IMR-90 (cell line): ENCODE measurements around the gene TBP. TPM values are rescaled to one million over a fixed set of nuclear protein-coding genes. Genes with fewer than 3 reads are reported as not detected.

Source experiments
- ATAC-seq: fragments of 200-7000 bp; cut with Tn5 transposase; 2 replicates; pipeline ENCODE4 v1.9.1; 2020; ENCODE audit warnings: low read depth, mild to moderate bottlenecking, moderate library complexity
- Bru-seq: library from RNA; stranded (reverse); fragments of 400-500 nt; gene quantifications from one replicate; lab custom pipeline; 2021; lab: Mats Ljungman, UMichigan
- BruChase-seq, 2 experiments: library from RNA; stranded (reverse); fragments of 400-500 nt; gene quantifications; one replicate each; lab custom pipeline; 2021; lab: Mats Ljungman, UMichigan
- BruUV-seq: library from RNA; stranded (reverse); fragments of 400-500 nt; replicated peaks from 2 replicates; lab custom pipeline; 2021; lab: Mats Ljungman, UMichigan
- CTCF ChIA-PET: fragments of 300-600 bp; formaldehyde crosslinking; extraction: SDS; loops from one replicate; lab custom pipeline; 2021; ENCODE audit warnings: antibody characterized with exemption; lab: Yijun Ruan, JAX
- POLR2A ChIA-PET: fragments of 300-600 bp; sonication (Branson Sonifier 250); formaldehyde crosslinking; loops from one replicate; lab custom pipeline; 2022; ENCODE audit warnings: antibody characterized with exemption; ENCODE audit not compliant: unreplicated experiment; lab: Charles Lee
- DNase-seq: peaks from one replicate; pipeline ENCODE4 v3.0.0; 2013
- H2AFZ ChIP-seq: replicated peaks from 2 replicates; pipeline ENCODE3; 2013; ENCODE audit warnings: low read length, mild to moderate bottlenecking; ENCODE audit not compliant: poor library complexity
- H2AK5ac ChIP-seq: 2 replicates; pipeline ENCODE4 v1.6.1; 2013; ENCODE audit warnings: low read depth, low read length, inconsistent platforms
- H2AK9ac ChIP-seq: replicated peaks from 2 replicates; pipeline ENCODE3; 2013; ENCODE audit warnings: mild to moderate bottlenecking, low read depth, low read length, moderate library complexity; ENCODE audit not compliant: poor library complexity
- H2BK120ac ChIP-seq: 2 replicates; pipeline ENCODE4 v1.6.1; 2013; ENCODE audit warnings: low read depth, low read length, inconsistent platforms
- H2BK15ac ChIP-seq: 3 replicates; pipeline ENCODE4 v1.6.1; 2013; ENCODE audit warnings: low read depth, low read length, inconsistent platforms
- H2BK20ac ChIP-seq: 2 replicates; pipeline ENCODE4 v1.6.1; 2013; ENCODE audit warnings: low read depth, mild to moderate bottlenecking, inconsistent platforms, low read length, moderate library complexity
- H2BK5ac ChIP-seq: 2 replicates; pipeline ENCODE4 v1.6.1; 2013; ENCODE audit warnings: mild to moderate bottlenecking, low read depth, low read length, inconsistent platforms; ENCODE audit not compliant: poor library complexity, severe bottlenecking
- H3K14ac ChIP-seq: replicated peaks from 2 replicates; pipeline ENCODE4 v1.6.1; 2013; ENCODE audit warnings: low read depth, low read length, inconsistent platforms
- H3K18ac ChIP-seq: 2 replicates; pipeline ENCODE4 v1.6.1; 2013; ENCODE audit warnings: low read depth, low read length, control low read depth
- H3K23ac ChIP-seq: 2 replicates; pipeline ENCODE4 v1.6.1; 2013; ENCODE audit warnings: low read depth, low read length, inconsistent platforms
- H3K27ac ChIP-seq: 2 replicates; pipeline ENCODE4 v1.5.1; 2013; ENCODE audit warnings: mild to moderate bottlenecking, control low read depth, low read length; ENCODE audit not compliant: insufficient read depth
- H3K27me3 ChIP-seq: 2 replicates; pipeline ENCODE4 v1.6.1; 2013; ENCODE audit warnings: low read length; ENCODE audit not compliant: control insufficient read depth, insufficient read depth
- H3K36me3 ChIP-seq: 2 replicates; pipeline ENCODE4 v1.6.1; 2013; ENCODE audit warnings: low read length, mixed read lengths; ENCODE audit not compliant: control insufficient read depth, insufficient read depth
- H3K4ac ChIP-seq: 2 replicates; pipeline ENCODE4 v1.6.1; 2013; ENCODE audit warnings: low read depth, low read length, inconsistent platforms
- H3K4me1 ChIP-seq: 2 replicates; pipeline ENCODE4 v1.6.1; 2013; ENCODE audit warnings: low read length, mixed read lengths; ENCODE audit not compliant: control insufficient read depth, insufficient read depth
- H3K4me2 ChIP-seq: 2 replicates; pipeline ENCODE4 v1.6.1; 2013; ENCODE audit warnings: low read depth, mild to moderate bottlenecking, control low read depth, low read length, moderate library complexity
- H3K4me3 ChIP-seq: 2 replicates; pipeline ENCODE4 v1.5.1; 2013; ENCODE audit warnings: low read depth, mild to moderate bottlenecking, control low read depth, low read length, moderate library complexity; ENCODE audit not compliant: insufficient read depth
- H3K56ac ChIP-seq: 2 replicates; pipeline ENCODE4 v1.6.1; 2013; ENCODE audit warnings: low read length, inconsistent platforms; ENCODE audit not compliant: insufficient read depth; ENCODE audit errors: extremely low read depth
- H3K79me1 ChIP-seq, 2 experiments: 2 replicates each; pipeline ENCODE4 v1.6.1; 2013; ENCODE audit warnings: low read length in 2 of 2, inconsistent platforms in 1 of 2, low read depth in 1 of 2
- H3K9ac ChIP-seq: 2 replicates; pipeline ENCODE4 v1.6.1; 2013; ENCODE audit warnings: low read depth, low read length, control low read depth
- H3K9me1 ChIP-seq: 2 replicates; pipeline ENCODE4 v1.6.1; 2013; ENCODE audit warnings: low read length, inconsistent platforms; ENCODE audit not compliant: insufficient read depth
- H3K9me3 ChIP-seq: 2 replicates; pipeline ENCODE4 v1.6.1; 2013; ENCODE audit warnings: low read length; ENCODE audit not compliant: control insufficient read depth, insufficient read depth
- H4K20me1 ChIP-seq: 2 replicates; pipeline ENCODE4 v1.6.1; 2013; ENCODE audit warnings: low read length, inconsistent platforms; ENCODE audit not compliant: insufficient read depth
- H4K5ac ChIP-seq: 2 replicates; pipeline ENCODE4 v1.6.1; 2013; ENCODE audit warnings: mild to moderate bottlenecking, low read depth, low read length, control low read depth
- H4K8ac ChIP-seq, 2 experiments: 2 replicates each; pipeline ENCODE4 v1.6.1; 2013; ENCODE audit warnings: low read depth in 2 of 2, low read length in 2 of 2, control low read depth in 1 of 2, inconsistent platforms in 1 of 2
- H4K91ac ChIP-seq: 2 replicates; pipeline ENCODE4 v1.6.1; 2013; ENCODE audit warnings: low read depth, low read length, inconsistent platforms; ENCODE audit not compliant: insufficient read depth
- BHLHE40 ChIP-seq: fragments of 150-350 bp; IDR thresholded peaks from 2 replicates; pipeline ENCODE4 v1.6.1; 2016; ENCODE audit warnings: mild to moderate bottlenecking, low read depth, low read length
- CEBPB ChIP-seq: IDR thresholded peaks from 2 replicates; pipeline ENCODE4 v1.6.1; 2012; ENCODE audit warnings: low read depth, low read length, improper control_type of control experiment
- CHD1 ChIP-seq: IDR thresholded peaks from 2 replicates; pipeline ENCODE4 v1.6.1; 2012; ENCODE audit warnings: low read depth, low read length, improper control_type of control experiment
- FOS ChIP-seq: fragments of 150-350 bp; IDR thresholded peaks from 2 replicates; pipeline ENCODE4 v1.6.1; 2016; ENCODE audit warnings: low read depth, low read length
- MAZ ChIP-seq: IDR thresholded peaks from 2 replicates; pipeline ENCODE4 v1.6.1; 2012; ENCODE audit warnings: low read depth, mild to moderate bottlenecking, low read length, improper control_type of control experiment, moderate library complexity, borderline replicate concordance
- MXI1 ChIP-seq: IDR thresholded peaks from 2 replicates; pipeline ENCODE4 v1.6.1; 2012; ENCODE audit warnings: low read depth, mild to moderate bottlenecking, low read length, moderate library complexity, borderline replicate concordance
- NFE2L2 ChIP-seq: fragments of 150-350 bp; IDR thresholded peaks from 2 replicates; pipeline ENCODE4 v1.6.1; 2016; ENCODE audit warnings: low read depth, mild to moderate bottlenecking, low read length
- POLR2A ChIP-seq: IDR thresholded peaks from 2 replicates; pipeline ENCODE4 v1.6.1; 2012; ENCODE audit warnings: mild to moderate bottlenecking, low read depth, low read length
- RCOR1 ChIP-seq: IDR thresholded peaks from 2 replicates; pipeline ENCODE4 v1.6.1; 2012; ENCODE audit warnings: mild to moderate bottlenecking, low read length, improper control_type of control experiment; ENCODE audit not compliant: insufficient replicate concordance
- RFX5 ChIP-seq: IDR thresholded peaks from 2 replicates; pipeline ENCODE4 v1.8.0; 2012; ENCODE audit warnings: low read depth, mild to moderate bottlenecking, low read length, moderate library complexity
- SMC3 ChIP-seq: fragments of 150-350 bp; IDR thresholded peaks from 2 replicates; pipeline ENCODE4 v1.6.1; 2016; ENCODE audit warnings: low read depth, mild to moderate bottlenecking, antibody characterized with exemption, low read length, moderate library complexity
- WGBS, 2 experiments: methylation state at CpG; one replicate each; pipeline versions ENCODE4 v1.1.5 to v1.1.7; 2013; ENCODE audit warnings: missing lambda C conversion rate in 2 of 2; ENCODE audit not compliant: insufficient read length in 1 of 2; ENCODE audit errors: extremely low coverage in 2 of 2; 5-methylcytosine and 5-hydroxymethylcytosine counted together
- dilution Hi-C: fragments of 300-500 bp; cut with HindIII; formaldehyde crosslinking; loops from one replicate; pipeline ENCODE4 v1.14.3; 2018; ENCODE audit warnings: low sequenced_read_pairs; ENCODE audit not compliant: unreplicated experiment
- in situ Hi-C: fragments of 300-500 bp; cut with MboI; formaldehyde crosslinking; loops from 3 replicates; pipeline ENCODE4 v1.14.3; 2019; ENCODE audit warnings: low sequenced_read_pairs, inconsistent platforms, mixed read lengths
- intact Hi-C: fragments of 100-400 bp; cut with micrococcal nuclease; formaldehyde crosslinking; loops from 2 replicates; pipeline ENCODE4 v1.10.0; 2022
- long read RNA-seq: library from polyadenylated mRNA; unstranded; transcript quantifications from one replicate; pipeline ENCODE4 v2.0.0, GENCODE V29; 2021; ENCODE audit not compliant: unreplicated experiment
- polyA plus RNA-seq, 3 experiments: library from polyadenylated mRNA; depleted of rRNA; stranded (reverse); fragments of >200 nt; gene quantifications; 2 replicates each; pipeline ENCODE4 v1.2.3, GENCODE V29; 2012; ENCODE audit warnings: low replicate concordance in 1 of 3
- total RNA-seq: library from RNA; depleted of rRNA; stranded (reverse); fragments of >200 nt; gene quantifications from 2 replicates; pipeline ENCODE4 v1.2.3, GENCODE V29; 2012; rRNA removed
- TF ChIP-seq, protein P1 (sequence below): conservative IDR thresholded peaks from 2 replicates; pipeline ENCODE4 v1.5.1; 2012; ENCODE audit warnings: mild to moderate bottlenecking, low read depth, low read length, improper control_type of control experiment
- TF ChIP-seq, protein P2 (sequence below): fragments of 150-350 bp; IDR thresholded peaks from 2 replicates; pipeline ENCODE4 v1.6.1; 2016; ENCODE audit warnings: low read depth, mild to moderate bottlenecking, low read length, moderate library complexity, borderline replicate concordance

TBP gene
- total RNA-seq: 8.8 and 12.2 TPM in 2 replicates
- polyA plus RNA-seq (2012; rRNA removed): 11.9 and 12.5 TPM in 2 replicates
- polyA plus RNA-seq (2012; cell fraction: cytosol; rRNA removed): 21.1 and 33.4 TPM in 2 replicates
- polyA plus RNA-seq (2012; cell fraction: nucleus; rRNA removed; ENCODE audit: low replicate concordance): 67.2 and 70.9 TPM in 2 replicates
- Bru-seq, nascent RNA: percentile 80 among the genes with signal in this experiment
- BruChase-seq, experiment 1, labeled RNA remaining after a 6-hour chase: percentile 61 among the genes with signal in this experiment
- percentile 64 among the genes with signal in this experiment for BruChase-seq, experiment 2, labeled RNA remaining after a 2-hour chase
- long read RNA-seq, transcript TBP-201 (8 exons, 1,861 nt): major isoform, 5 of 10 reads
- long read RNA-seq, partial matches to known transcripts: 1 of 10 reads
- long read RNA-seq, other reads (novel, unspliced or antisense): 1 of 10 reads

DNA sequence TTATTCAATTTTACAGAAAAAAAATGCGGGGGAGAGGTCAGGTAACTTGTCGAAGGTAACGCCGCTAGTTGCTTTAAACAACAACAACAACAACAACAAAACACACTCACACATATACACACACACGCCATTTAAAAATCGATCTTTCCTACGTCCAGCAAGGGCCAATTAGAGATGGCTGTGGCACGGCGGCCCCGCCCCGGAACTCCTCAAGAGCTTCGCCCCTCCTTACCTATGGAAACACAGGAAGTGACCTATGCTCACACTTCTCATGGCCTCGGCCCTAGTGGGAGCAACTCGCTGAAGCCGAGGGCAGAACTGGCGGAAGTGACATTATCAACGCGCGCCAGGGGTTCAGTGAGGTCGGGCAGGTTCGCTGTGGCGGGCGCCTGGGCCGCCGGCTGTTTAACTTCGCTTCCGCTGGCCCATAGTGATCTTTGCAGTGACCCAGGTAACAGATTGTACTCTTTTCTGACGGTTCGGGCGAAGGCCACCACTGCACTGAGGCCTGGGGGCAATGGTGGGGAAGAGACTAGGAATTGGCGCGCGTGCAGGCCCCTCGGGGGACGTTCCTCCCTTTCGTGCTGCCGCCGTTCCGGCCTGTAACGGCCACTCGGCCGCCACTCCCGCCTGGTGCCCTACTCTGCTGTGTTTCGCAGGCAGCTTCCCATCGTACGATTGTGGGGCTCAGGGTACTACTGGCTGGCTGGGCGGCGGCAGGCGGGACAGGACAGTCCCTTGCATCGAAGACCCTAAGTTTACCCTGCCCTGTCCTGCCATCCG lies at the start of gene TBP:
Gene TBP, plus strand, starts transcription at position 357 of the 783 bp plus-strand sequence. CDS start 2,661 bp downstream, outside the sequence.
- peak within 1 kb of the TSS; percentile 39 for H3K14ac ChIP-seq
- H4K20me1 ChIP-seq: peaks cover 31% of the 10 kb centered on the region
- 0% methylated on average over 16 of the region's 51 CpGs; no CpG with 5 or more reads in 1 of the 2 experiments for WGBS, 2 experiments
- H3K9me3 ChIP-seq: no peaks in the 10 kb centered on the region
- H3K18ac ChIP-seq: peak within 1 kb of the TSS; percentile 28
- BruUV-seq: no TSS peak
- intact Hi-C loops: no loop called here
- no peaks in the 10 kb centered on the region for H3K9me1 ChIP-seq
- H2BK120ac ChIP-seq: 0 out of 2 replicates have a peak within 1 kb of the TSS, but pooled peaks have one; percentile 9
- ChIA-PET POLR2A (no interaction called here), CTCF (no interaction called here)
- H3K4me3 ChIP-seq: peak within 1 kb of the TSS; percentile 70
- dilution Hi-C loops: no loop called here
- peak within 1 kb of the TSS; percentile 63; the same call in 1 of the 2 replicates for H3K56ac ChIP-seq
- H2BK5ac ChIP-seq: peak within 1 kb of the TSS; percentile 76
- in situ Hi-C loops: no loop called here
- H2BK20ac ChIP-seq: no peak within 1 kb of the TSS
- peaks cover 4% of the 10 kb centered on the region for H3K36me3 ChIP-seq
- peak within 1 kb of the TSS; percentile 96 for H3K4me2 ChIP-seq
- peak within 1 kb of the TSS; percentile 92 for H4K5ac ChIP-seq
- DNase-seq (peak; percentile 99), ATAC-seq (peak; percentile 94)
- peak within 1 kb of the TSS; percentile 93 for H3K9ac ChIP-seq
- H2AK9ac ChIP-seq: peak within 1 kb of the TSS; percentile 37
- peak within 1 kb of the TSS; percentile 90 for H3K27ac ChIP-seq
- H3K4me1 ChIP-seq: no peaks in the 10 kb centered on the region; the same call in 1 of the 2 replicates
- no peaks in the 10 kb centered on the region for H3K27me3 ChIP-seq
- H3K23ac ChIP-seq: peak within 1 kb of the TSS; percentile 47
- H2BK15ac ChIP-seq: peak within 1 kb of the TSS; percentile 35; the same call in 1 of the 3 replicates
- H3K4ac ChIP-seq: peak within 1 kb of the TSS; percentile 67
- peak within 1 kb of the TSS; percentile 35 for H4K91ac ChIP-seq
- peak within 1 kb of the TSS; percentile 90 to 94 for H4K8ac ChIP-seq
- peaks cover 4 to 15% of the 10 kb centered on the region in 2 experiments; a peak in 2 of 4 replicates for H3K79me1 ChIP-seq
- peak within 1 kb of the TSS; percentile 92 for H2AFZ ChIP-seq
- peak within 1 kb of the TSS; percentile 54; the same call in 1 of the 2 replicates for H2AK5ac ChIP-seq
- TF ChIP-seq CEBPB (no peak), MAZ (peak; percentile 88; the same call in 1 of the 2 replicates), POLR2A (peak; percentile 65), BHLHE40 (no peak; the same call in 1 of the 2 replicates), RFX5 (no peak), RCOR1 (no peak), FOS (no peak), SMC3 (no peak), MXI1 (peak; percentile 64; the same call in 1 of the 2 replicates), CHD1 (no peak), NFE2L2 (no peak)
- TF ChIP-seq, protein P1, sequence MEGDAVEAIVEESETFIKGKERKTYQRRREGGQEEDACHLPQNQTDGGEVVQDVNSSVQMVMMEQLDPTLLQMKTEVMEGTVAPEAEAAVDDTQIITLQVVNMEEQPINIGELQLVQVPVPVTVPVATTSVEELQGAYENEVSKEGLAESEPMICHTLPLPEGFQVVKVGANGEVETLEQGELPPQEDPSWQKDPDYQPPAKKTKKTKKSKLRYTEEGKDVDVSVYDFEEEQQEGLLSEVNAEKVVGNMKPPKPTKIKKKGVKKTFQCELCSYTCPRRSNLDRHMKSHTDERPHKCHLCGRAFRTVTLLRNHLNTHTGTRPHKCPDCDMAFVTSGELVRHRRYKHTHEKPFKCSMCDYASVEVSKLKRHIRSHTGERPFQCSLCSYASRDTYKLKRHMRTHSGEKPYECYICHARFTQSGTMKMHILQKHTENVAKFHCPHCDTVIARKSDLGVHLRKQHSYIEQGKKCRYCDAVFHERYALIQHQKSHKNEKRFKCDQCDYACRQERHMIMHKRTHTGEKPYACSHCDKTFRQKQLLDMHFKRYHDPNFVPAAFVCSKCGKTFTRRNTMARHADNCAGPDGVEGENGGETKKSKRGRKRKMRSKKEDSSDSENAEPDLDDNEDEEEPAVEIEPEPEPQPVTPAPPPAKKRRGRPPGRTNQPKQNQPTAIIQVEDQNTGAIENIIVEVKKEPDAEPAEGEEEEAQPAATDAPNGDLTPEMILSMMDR: no peak
- TF ChIP-seq, protein P2, sequence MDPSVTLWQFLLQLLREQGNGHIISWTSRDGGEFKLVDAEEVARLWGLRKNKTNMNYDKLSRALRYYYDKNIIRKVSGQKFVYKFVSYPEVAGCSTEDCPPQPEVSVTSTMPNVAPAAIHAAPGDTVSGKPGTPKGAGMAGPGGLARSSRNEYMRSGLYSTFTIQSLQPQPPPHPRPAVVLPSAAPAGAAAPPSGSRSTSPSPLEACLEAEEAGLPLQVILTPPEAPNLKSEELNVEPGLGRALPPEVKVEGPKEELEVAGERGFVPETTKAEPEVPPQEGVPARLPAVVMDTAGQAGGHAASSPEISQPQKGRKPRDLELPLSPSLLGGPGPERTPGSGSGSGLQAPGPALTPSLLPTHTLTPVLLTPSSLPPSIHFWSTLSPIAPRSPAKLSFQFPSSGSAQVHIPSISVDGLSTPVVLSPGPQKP: no peak
